NCI-H1048 (cell line): ENCODE measurements around the gene WDR33.

ENCODE experiments used
- DNase-seq: peaks from one replicate; lab custom pipeline; 2025; lab: John Stamatoyannopoulos, UW

WDR33 gene

GRCh38 chr2:127672341-127673224 is 138.4 kb downstream of the WDR33 start:
- DNase-seq: no peak

GRCh38 chr2:127671557-127672302 is 139.2 kb downstream of the WDR33 start:
- DNase-seq: no peak

GRCh38 chr2:127670957-127671290 is 140.0 kb downstream of the WDR33 start:
- no peak for DNase-seq

- DNase-seq: no peak
These were observed 140.7 kb downstream of the WDR33 start for GRCh38 chr2:127670055-127670956.

GRCh38 chr2:127669056-127669455 is 141.9 kb downstream of the WDR33 start:
- no peak for DNase-seq

- DNase-seq: no peak
These were observed 145.6 kb downstream of the WDR33 start for GRCh38 chr2:127665267-127665893.

- no peak for DNase-seq
These were observed 146.1 kb downstream of the WDR33 start for GRCh38 chr2:127664895-127665225.

GRCh38 chr2:127664065-127664894 is 146.7 kb downstream of the WDR33 start:
- DNase-seq: no peak

GRCh38 chr2:127663566-127664064 is 147.4 kb downstream of the WDR33 start:
- DNase-seq: no peak

- no peak for DNase-seq
These were observed 147.9 kb downstream of the WDR33 start for GRCh38 chr2:127662937-127663565.

GRCh38 chr2:127661949-127662510 is 148.9 kb downstream of the WDR33 start:
- no peak for DNase-seq

- DNase-seq: no peak
These were observed 149.8 kb downstream of the WDR33 start for GRCh38 chr2:127661072-127661649.

- no peak for DNase-seq
These were observed 150.7 kb downstream of the WDR33 start for GRCh38 chr2:127660291-127660578.

GRCh38 chr2:127659408-127660290 is 151.3 kb downstream of the WDR33 start:
- DNase-seq: no peak

GRCh38 chr2:127658641-127659407 is 152.1 kb downstream of the WDR33 start:
- no peak for DNase-seq

- DNase-seq: no peak
These were observed 152.8 kb downstream of the WDR33 start for GRCh38 chr2:127658146-127658545.

GRCh38 chr2:127657232-127657595 is 153.8 kb downstream of the WDR33 start:
- DNase-seq: no peak

- no peak for DNase-seq
These were observed 154.3 kb downstream of the WDR33 start for GRCh38 chr2:127656569-127657231.
